Measurements from ENCODE around the gene IFRD2. TPM values are rescaled to one million over a fixed set of nuclear protein-coding genes. Genes with fewer than 3 reads are reported as not detected.

Gene IFRD2
- total and polyA plus RNA-seq, 9 of the 15 experiments (the other 6 are each of a cell fraction or from before 2014, with no cell fraction given), result 30.5 to 115 (median 52.8) TPM

DNA sequence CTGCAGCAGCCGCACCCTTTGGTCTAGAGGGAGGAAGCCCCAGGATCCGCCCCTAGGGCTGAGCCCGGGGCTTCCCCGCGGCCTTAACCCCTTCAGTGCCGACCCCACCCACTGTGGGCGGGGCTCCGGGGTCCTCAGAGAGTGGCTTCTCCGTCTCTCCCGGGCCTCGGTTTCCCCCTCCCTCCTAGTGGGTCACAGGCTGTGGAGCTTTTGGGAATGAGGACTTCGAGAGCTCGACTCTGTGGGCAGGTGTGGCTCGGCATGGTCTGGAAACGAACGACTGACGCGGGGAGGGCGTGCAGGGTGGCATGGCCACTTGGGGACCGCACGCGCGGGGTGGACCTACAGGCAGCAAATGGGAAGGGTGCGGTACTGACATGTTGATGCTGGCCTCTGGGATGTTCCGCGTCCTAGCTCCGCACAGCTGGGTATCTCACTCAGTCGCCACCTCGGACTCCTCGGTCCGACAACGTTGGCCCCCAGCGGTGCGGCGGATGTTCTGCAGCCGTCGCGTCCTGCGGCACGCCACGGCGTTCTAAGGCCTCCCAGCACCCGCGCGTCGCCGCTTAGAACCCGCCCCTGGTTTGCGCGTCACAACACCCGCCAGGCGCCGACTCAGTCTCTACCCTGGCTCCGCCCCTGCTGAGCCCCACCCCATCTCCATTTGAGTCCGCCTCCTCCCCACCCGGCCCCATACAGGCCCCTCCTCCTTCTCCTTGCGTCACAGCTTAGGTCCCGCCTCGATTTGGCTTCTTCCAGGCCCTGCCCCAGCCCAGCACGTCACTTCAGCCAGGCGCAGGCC lies 6.8 kb upstream of the IFRD2 start, which contains the start of the genes HYAL3 and NAA80 (continued):
- TF ChIP-seq, protein P1, sequence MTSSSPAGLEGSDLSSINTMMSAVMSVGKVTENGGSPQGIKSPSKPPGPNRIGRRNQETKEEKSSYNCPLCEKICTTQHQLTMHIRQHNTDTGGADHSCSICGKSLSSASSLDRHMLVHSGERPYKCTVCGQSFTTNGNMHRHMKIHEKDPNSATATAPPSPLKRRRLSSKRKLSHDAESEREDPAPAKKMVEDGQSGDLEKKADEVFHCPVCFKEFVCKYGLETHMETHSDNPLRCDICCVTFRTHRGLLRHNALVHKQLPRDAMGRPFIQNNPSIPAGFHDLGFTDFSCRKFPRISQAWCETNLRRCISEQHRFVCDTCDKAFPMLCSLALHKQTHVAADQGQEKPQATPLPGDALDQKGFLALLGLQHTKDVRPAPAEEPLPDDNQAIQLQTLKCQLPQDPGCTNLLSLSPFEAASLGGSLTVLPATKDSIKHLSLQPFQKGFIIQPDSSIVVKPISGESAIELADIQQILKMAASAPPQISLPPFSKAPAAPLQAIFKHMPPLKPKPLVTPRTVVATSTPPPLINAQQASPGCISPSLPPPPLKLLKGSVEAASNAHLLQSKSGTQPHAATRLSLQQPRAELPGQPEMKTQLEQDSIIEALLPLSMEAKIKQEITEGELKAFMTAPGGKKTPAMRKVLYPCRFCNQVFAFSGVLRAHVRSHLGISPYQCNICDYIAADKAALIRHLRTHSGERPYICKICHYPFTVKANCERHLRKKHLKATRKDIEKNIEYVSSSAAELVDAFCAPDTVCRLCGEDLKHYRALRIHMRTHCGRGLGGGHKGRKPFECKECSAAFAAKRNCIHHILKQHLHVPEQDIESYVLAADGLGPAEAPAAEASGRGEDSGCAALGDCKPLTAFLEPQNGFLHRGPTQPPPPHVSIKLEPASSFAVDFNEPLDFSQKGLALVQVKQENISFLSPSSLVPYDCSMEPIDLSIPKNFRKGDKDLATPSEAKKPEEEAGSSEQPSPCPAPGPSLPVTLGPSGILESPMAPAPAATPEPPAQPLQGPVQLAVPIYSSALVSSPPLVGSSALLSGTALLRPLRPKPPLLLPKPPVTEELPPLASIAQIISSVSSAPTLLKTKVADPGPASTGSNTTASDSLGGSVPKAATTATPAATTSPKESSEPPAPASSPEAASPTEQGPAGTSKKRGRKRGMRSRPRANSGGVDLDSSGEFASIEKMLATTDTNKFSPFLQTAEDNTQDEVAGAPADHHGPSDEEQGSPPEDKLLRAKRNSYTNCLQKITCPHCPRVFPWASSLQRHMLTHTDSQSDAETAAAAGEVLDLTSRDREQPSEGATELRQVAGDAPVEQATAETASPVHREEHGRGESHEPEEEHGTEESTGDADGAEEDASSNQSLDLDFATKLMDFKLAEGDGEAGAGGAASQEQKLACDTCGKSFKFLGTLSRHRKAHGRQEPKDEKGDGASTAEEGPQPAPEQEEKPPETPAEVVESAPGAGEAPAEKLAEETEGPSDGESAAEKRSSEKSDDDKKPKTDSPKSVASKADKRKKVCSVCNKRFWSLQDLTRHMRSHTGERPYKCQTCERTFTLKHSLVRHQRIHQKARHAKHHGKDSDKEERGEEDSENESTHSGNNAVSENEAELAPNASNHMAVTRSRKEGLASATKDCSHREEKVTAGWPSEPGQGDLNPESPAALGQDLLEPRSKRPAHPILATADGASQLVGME (CRISPR knock-in tag; IDR thresholded peaks at IDR 0.05), result no peak
- TF ChIP-seq, protein P2, sequence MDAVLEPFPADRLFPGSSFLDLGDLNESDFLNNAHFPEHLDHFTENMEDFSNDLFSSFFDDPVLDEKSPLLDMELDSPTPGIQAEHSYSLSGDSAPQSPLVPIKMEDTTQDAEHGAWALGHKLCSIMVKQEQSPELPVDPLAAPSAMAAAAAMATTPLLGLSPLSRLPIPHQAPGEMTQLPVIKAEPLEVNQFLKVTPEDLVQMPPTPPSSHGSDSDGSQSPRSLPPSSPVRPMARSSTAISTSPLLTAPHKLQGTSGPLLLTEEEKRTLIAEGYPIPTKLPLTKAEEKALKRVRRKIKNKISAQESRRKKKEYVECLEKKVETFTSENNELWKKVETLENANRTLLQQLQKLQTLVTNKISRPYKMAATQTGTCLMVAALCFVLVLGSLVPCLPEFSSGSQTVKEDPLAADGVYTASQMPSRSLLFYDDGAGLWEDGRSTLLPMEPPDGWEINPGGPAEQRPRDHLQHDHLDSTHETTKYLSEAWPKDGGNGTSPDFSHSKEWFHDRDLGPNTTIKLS (IDR thresholded peaks at IDR 0.05; ENCODE audit: borderline replicate concordance, low read depth), result peak; percentile 75; the same call in 1 of the 2 replicates
- TF ChIP-seq BMI1 (IDR thresholded peaks at IDR 0.05; ENCODE audit: low read length) (no peak), POLR2B (IDR thresholded peaks at IDR 0.05; ENCODE audit: low read depth, partially characterized antibody) (peak; percentile 70), TFAM (CRISPR knock-in tag; conservative IDR thresholded peaks at IDR 0.05) (no peak), CC2D1A (IDR thresholded peaks at IDR 0.05) (0 out of 2 replicates have a peak, but pooled peaks have one; percentile 13), XRCC4 (IDR thresholded peaks at IDR 0.05; ENCODE audit: extremely low read depth, insufficient read depth, insufficient read length) (no peak), BDP1 (IDR thresholded peaks at IDR 0.05; ENCODE audit: insufficient read depth, insufficient read length) (no peak), NRF1 (conservative IDR thresholded peaks at IDR 0.05 in 1 of 2, IDR thresholded peaks at IDR 0.05 in 1 of 2) (peak; percentile 89 to 90), CBX2 (IDR thresholded peaks at IDR 0.05; ENCODE audit: insufficient read depth, low read length, poor library complexity, severe bottlenecking) (no peak)
- TF ChIP-seq, protein P3, sequence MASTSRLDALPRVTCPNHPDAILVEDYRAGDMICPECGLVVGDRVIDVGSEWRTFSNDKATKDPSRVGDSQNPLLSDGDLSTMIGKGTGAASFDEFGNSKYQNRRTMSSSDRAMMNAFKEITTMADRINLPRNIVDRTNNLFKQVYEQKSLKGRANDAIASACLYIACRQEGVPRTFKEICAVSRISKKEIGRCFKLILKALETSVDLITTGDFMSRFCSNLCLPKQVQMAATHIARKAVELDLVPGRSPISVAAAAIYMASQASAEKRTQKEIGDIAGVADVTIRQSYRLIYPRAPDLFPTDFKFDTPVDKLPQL (IDR thresholded peaks at IDR 0.05; ENCODE audit: extremely low read depth, insufficient read length), result no peak
- TF ChIP-seq, protein P4, sequence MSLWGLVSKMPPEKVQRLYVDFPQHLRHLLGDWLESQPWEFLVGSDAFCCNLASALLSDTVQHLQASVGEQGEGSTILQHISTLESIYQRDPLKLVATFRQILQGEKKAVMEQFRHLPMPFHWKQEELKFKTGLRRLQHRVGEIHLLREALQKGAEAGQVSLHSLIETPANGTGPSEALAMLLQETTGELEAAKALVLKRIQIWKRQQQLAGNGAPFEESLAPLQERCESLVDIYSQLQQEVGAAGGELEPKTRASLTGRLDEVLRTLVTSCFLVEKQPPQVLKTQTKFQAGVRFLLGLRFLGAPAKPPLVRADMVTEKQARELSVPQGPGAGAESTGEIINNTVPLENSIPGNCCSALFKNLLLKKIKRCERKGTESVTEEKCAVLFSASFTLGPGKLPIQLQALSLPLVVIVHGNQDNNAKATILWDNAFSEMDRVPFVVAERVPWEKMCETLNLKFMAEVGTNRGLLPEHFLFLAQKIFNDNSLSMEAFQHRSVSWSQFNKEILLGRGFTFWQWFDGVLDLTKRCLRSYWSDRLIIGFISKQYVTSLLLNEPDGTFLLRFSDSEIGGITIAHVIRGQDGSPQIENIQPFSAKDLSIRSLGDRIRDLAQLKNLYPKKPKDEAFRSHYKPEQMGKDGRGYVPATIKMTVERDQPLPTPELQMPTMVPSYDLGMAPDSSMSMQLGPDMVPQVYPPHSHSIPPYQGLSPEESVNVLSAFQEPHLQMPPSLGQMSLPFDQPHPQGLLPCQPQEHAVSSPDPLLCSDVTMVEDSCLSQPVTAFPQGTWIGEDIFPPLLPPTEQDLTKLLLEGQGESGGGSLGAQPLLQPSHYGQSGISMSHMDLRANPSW (CRISPR knock-in tag; IDR thresholded peaks at IDR 0.05), result no peak
